Esophagus muscularis mucosa (tissue), 3 donors: ENCODE data around the gene PAK5.

ENCODE experiments used
- CTCF ChIP-seq, 3 experiments: fragments of 200-600 bp in 2 of 3; fragments of 450-650 bp in 1 of 3; sonication (generic) in 2 of 3; IDR thresholded peaks; one replicate each; pipeline ENCODE4 v1.5.1; 2017 to 2019; ENCODE audit warnings: antibody characterized with exemption in 3 of 3, mild to moderate bottlenecking in 2 of 3, moderate library complexity in 1 of 3
- EP300 ChIP-seq: sonication (generic); formaldehyde crosslinking; IDR thresholded peaks from one replicate; pipeline ENCODE4 v1.6.1; 2017; ENCODE audit warnings: antibody characterized with exemption

DNA sequence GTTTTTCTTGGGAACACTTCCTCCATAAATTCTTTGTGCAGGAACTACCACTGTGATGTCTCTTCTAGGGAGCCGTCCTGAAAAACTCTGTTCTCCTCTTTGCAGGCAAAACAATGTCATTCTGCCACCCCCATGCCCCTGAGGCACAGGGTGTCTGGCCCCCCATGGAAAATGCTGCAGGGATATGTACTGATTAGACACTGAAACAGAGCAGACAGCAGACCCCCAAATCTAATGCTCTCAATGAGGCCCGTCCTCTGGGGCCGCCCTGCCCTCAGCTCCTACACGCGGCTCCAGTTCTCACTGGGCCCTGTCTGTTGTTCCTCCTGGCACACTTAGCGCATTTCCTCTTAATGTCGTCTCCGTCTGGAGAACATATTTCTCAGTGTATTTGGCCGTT lies 227.0 kb downstream of the PAK5 start:
- TF ChIP-seq CTCF (IDR thresholded peaks at IDR 0.05) (no peak), EP300 (no peak)
